NCI-H524 (cell line): ENCODE data around the gene RBM22.
"Not testable (repeated sequence)": the region's sequence is repeated elsewhere in the genome, so short reads cannot be mapped to it uniquely, and the experiment has no call there.

Experiments used
- DNase-seq, 2 experiments: peaks; one replicate each; lab custom pipeline; 2025; lab: John Stamatoyannopoulos, UW

RBM22 gene

GRCh38 chr5:150700594-150701377, at the start of gene RBM22:
Gene RBM22, minus strand, starts transcription at chr5:150701062. Its CDS starts 77 bp downstream, at chr5:150700985.
- peak; percentile 84 to 92 for DNase-seq

GRCh38 chr5:150750469-150750868, 49.6 kb upstream of the RBM22 start:
- no peak for DNase-seq

GRCh38 chr5:150743142-150743488, 42.3 kb upstream of the RBM22 start:
- DNase-seq = not testable (repeated sequence)

- not testable (repeated sequence) for DNase-seq
Measured at GRCh38 chr5:150742455-150743141, 41.7 kb upstream of the RBM22 start.

GRCh38 chr5:150740992-150741391, 40.1 kb upstream of the RBM22 start:
- no peak for DNase-seq

- no peak for DNase-seq
Measured at GRCh38 chr5:150738862-150739261, 38.0 kb upstream of the RBM22 start.

GRCh38 chr5:150734579-150735384, 33.9 kb upstream of the RBM22 start:
- no peak for DNase-seq

- no peak for DNase-seq
Measured at GRCh38 chr5:150731669-150732242, 30.9 kb upstream of the RBM22 start.

- DNase-seq = no peak
Measured at GRCh38 chr5:150729859-150730258, 29.0 kb upstream of the RBM22 start.

- DNase-seq = no peak
Measured at GRCh38 chr5:150723845-150724244, 23.0 kb upstream of the RBM22 start.

GRCh38 chr5:150710165-150710564, 9.3 kb upstream of the RBM22 start:
- DNase-seq = peak; percentile 12 to 21

- no peak for DNase-seq
Measured at GRCh38 chr5:150706776-150707390, 6.0 kb upstream of the RBM22 start.

- DNase-seq = no peak
Measured at GRCh38 chr5:150703762-150704161, 2.9 kb upstream of the RBM22 start.

- no peak for DNase-seq
Measured at GRCh38 chr5:150700246-150700593, 642 bp downstream of the RBM22 start.

- no peak for DNase-seq
Measured at GRCh38 chr5:150694612-150695011, 6.2 kb downstream of the RBM22 start.

- DNase-seq = no peak
Measured at GRCh38 chr5:150692276-150692675, 8.6 kb downstream of the RBM22 start.

GRCh38 chr5:150690760-150691159, 10.1 kb downstream of the RBM22 start:
- no peak for DNase-seq

- no peak for DNase-seq
Measured at GRCh38 chr5:150689120-150689519, 11.7 kb downstream of the RBM22 start.

GRCh38 chr5:150676578-150676977, 24.3 kb downstream of the RBM22 start:
- DNase-seq = no peak

- DNase-seq = no peak
Measured at GRCh38 chr5:150675069-150675468, 25.8 kb downstream of the RBM22 start.

GRCh38 chr5:150674341-150674821, 26.5 kb downstream of the RBM22 start:
- no peak for DNase-seq

- DNase-seq = no peak
Measured at GRCh38 chr5:150672884-150673275, 28.0 kb downstream of the RBM22 start.
